Measurements from ENCODE around the gene ZDHHC14.

GRCh38 chr6:157538698-157539097, 157.7 kb downstream of the ZDHHC14 start:
- TF ChIP-seq, protein P1, sequence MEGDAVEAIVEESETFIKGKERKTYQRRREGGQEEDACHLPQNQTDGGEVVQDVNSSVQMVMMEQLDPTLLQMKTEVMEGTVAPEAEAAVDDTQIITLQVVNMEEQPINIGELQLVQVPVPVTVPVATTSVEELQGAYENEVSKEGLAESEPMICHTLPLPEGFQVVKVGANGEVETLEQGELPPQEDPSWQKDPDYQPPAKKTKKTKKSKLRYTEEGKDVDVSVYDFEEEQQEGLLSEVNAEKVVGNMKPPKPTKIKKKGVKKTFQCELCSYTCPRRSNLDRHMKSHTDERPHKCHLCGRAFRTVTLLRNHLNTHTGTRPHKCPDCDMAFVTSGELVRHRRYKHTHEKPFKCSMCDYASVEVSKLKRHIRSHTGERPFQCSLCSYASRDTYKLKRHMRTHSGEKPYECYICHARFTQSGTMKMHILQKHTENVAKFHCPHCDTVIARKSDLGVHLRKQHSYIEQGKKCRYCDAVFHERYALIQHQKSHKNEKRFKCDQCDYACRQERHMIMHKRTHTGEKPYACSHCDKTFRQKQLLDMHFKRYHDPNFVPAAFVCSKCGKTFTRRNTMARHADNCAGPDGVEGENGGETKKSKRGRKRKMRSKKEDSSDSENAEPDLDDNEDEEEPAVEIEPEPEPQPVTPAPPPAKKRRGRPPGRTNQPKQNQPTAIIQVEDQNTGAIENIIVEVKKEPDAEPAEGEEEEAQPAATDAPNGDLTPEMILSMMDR (IDR thresholded peaks at IDR 0.05) = no peak
- TF ChIP-seq POLR2A (IDR thresholded peaks at IDR 0.05) = no peak

Data from body of pancreas (tissue), 4 donors.